Muscle layer of colon (tissue), 2 donors: ENCODE data around the gene PCDH15.

ENCODE experiments used
- H3K27ac ChIP-seq: one replicate; pipeline ENCODE4 v1.7.0; 2013; ENCODE audit warnings: low read depth, mild to moderate bottlenecking, low read length, moderate library complexity
- H3K27me3 ChIP-seq, 2 donors: one replicate each; pipeline ENCODE4 v1.7.0; 2013; ENCODE audit warnings: low read length in 2 of 2, mild to moderate bottlenecking in 2 of 2; ENCODE audit not compliant: insufficient read depth in 2 of 2, control insufficient read depth in 1 of 2
- H3K36me3 ChIP-seq: one replicate; pipeline ENCODE4 v1.7.0; 2013; ENCODE audit warnings: mild to moderate bottlenecking, low read length; ENCODE audit not compliant: insufficient read depth
- H3K4me1 ChIP-seq: one replicate; pipeline ENCODE4 v1.7.0; 2013; ENCODE audit warnings: mild to moderate bottlenecking, low read length; ENCODE audit not compliant: insufficient read depth
- H3K4me3 ChIP-seq, 2 donors: one replicate each; pipeline ENCODE4 v1.7.0; 2013; ENCODE audit warnings: low read length in 2 of 2, low read depth in 1 of 2, mild to moderate bottlenecking in 1 of 2, moderate library complexity in 1 of 2
- H3K9ac ChIP-seq: one replicate; pipeline ENCODE4 v1.7.0; 2013; ENCODE audit warnings: low read length
- H3K9me3 ChIP-seq: one replicate; pipeline ENCODE4 v1.7.0; 2013; ENCODE audit warnings: mild to moderate bottlenecking, low read length
- donor health status: abdominal sarcoma.
- donor health status: Adenocarcinoma of cecum.

Gene PCDH15

DNA sequence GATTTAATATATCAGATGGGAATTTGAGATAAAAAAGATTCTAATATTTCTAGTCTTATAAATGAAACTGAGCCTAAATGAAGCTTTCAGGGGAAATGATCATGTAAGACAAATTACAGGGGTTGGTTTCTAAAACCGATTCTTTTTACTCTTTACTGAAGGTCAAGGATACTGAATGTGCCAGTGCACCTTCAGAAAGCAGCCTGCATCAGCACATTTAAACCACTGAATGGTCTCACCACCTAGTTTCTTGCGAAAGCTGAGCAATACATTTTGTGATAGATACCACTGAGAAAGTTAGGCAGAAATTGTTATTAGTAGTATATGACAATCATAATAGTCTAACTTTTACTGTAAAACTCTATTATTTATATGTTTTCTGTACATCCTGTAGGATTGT, 180.7 kb downstream of the PCDH15 start:
- no peak overlapping the region for H3K9ac ChIP-seq
- H3K27me3 ChIP-seq: no peaks in the 10 kb centered on the region
- no peaks in the 10 kb centered on the region for H3K36me3 ChIP-seq
- no peaks in the 10 kb centered on the region for H3K9me3 ChIP-seq
- H3K4me3 ChIP-seq: no peak overlapping the region
- H3K27ac ChIP-seq: no peak overlapping the region
- no peaks in the 10 kb centered on the region for H3K4me1 ChIP-seq

DNA sequence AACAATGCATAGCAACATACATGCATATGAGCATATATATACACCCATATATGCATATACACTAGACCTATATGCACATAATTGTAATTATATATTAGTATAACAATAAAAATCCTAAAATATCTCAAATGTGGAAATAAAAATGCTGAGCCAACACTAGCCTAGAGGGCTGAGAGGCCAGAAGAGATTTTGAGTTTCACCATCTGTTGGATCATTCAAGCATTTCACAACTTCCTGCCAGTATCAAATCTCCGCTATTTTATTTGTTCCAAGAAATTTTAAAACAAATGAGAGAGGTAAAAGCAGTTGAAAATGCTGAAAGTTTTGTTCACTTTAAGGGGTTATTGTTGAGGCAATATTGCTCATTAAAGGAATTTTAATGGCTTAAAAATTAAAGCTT, 187.0 kb downstream of the PCDH15 start:
- Histone ChIP-seq H3K27ac (no peak overlapping the region), H3K27me3 (no peaks in the 10 kb centered on the region), H3K9me3 (no peaks in the 10 kb centered on the region)

DNA sequence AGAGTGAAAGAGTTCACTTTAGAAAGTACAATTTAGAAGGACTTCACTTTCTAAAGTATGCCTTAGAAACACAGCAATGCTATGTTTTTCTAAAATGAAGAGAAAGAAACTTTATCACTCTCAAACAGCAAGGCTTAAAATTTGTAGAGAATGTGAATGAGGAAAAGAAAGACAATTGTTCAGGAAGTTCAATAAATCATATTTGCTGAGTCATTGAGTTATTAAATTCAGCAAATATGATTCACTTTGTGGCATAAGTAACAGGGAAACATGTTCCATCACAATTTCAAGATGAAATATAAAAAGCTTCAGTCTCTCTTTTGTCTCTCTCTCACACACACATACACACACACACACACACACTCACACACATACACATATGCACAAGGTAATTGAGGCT, 187.9 kb downstream of the PCDH15 start:
- H3K4me1 ChIP-seq: no peaks in the 10 kb centered on the region
- H3K4me3 ChIP-seq: no peak overlapping the region
- H3K9me3 ChIP-seq: no peaks in the 10 kb centered on the region
- no peaks in the 10 kb centered on the region for H3K36me3 ChIP-seq
- H3K9ac ChIP-seq: no peak overlapping the region
- H3K27me3 ChIP-seq: no peaks in the 10 kb centered on the region
- H3K27ac ChIP-seq: no peak overlapping the region

More for the DNA sequence above, 187.0 kb downstream of the PCDH15 start:
- H3K36me3 ChIP-seq: no peaks in the 10 kb centered on the region
- H3K4me1 ChIP-seq: no peaks in the 10 kb centered on the region
- no peak overlapping the region for H3K4me3 ChIP-seq
- H3K9ac ChIP-seq: no peak overlapping the region

DNA sequence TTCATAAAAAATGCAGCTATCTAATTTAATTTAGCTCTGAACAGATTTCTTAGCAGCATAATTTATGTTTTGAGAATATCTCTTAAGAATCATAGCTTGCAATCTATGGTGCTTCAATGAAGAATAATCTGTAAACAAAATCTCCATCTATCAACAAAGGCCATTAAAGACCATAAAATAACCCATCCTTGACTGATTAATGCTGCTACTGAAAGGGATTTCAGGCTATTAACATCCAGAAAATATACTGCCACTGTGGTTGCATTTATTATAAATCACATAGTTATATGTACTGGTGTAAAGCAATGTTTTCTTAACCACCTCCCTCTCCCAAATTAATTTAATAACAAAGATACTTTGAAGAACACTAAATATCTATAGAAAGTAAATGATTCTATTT, 191.6 kb downstream of the PCDH15 start:
- H3K9me3 ChIP-seq: no peaks in the 10 kb centered on the region
- no peak overlapping the region for H3K9ac ChIP-seq
- no peak overlapping the region for H3K27ac ChIP-seq
- no peaks in the 10 kb centered on the region for H3K36me3 ChIP-seq
- no peak overlapping the region for H3K4me3 ChIP-seq
- H3K27me3 ChIP-seq: no peaks in the 10 kb centered on the region
- no peaks in the 10 kb centered on the region for H3K4me1 ChIP-seq

DNA sequence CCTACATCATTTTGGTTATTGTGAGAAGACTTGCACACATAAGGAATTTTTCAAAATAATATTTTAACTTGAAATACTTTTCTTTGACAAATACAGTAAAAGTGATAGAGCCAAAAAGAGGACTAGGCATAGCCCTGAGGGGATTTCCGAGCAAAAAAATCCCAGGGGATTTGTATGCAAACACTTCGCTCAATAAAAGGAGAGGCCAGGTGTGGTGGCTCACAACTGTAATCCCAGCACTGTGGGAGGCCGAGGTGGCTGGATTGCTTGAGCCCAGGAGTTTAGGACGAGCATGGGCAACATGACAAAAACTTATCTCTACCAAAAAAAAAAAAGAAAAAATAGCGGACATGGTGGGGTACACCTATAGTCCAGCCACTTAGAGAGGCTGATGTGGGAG, 193.0 kb downstream of the PCDH15 start:
- Histone ChIP-seq H3K9me3 (no peaks in the 10 kb centered on the region), H3K36me3 (no peaks in the 10 kb centered on the region), H3K27ac (no peak overlapping the region), H3K4me1 (no peaks in the 10 kb centered on the region), H3K4me3 (no peak overlapping the region), H3K27me3 (no peaks in the 10 kb centered on the region), H3K9ac (no peak overlapping the region)

DNA sequence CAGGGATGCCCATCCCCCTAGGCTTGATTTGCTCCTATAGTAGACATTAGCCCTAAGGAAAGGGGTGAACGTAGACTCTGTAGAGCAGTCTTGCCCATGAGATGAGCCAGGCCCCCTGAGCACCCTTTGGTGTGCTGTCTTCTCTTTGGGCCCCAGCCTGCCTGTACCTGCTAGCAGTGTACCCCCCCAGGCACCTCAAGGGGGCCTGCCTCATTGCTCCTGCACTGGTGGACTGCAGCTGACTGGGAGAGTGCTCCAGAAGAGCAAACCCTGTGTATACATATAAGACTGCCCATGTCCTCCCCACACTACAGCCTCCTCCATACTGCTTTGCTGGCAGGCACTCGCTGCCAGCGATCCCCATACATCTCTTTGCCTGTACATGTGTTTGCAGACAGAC, 206.7 kb downstream of the PCDH15 start:
- Histone ChIP-seq H3K9ac (no peak overlapping the region), H3K36me3 (no peaks in the 10 kb centered on the region), H3K9me3 (no peaks in the 10 kb centered on the region), H3K27ac (no peak overlapping the region), H3K4me1 (no peaks in the 10 kb centered on the region), H3K27me3 (no peaks in the 10 kb centered on the region), H3K4me3 (no peak overlapping the region)

DNA sequence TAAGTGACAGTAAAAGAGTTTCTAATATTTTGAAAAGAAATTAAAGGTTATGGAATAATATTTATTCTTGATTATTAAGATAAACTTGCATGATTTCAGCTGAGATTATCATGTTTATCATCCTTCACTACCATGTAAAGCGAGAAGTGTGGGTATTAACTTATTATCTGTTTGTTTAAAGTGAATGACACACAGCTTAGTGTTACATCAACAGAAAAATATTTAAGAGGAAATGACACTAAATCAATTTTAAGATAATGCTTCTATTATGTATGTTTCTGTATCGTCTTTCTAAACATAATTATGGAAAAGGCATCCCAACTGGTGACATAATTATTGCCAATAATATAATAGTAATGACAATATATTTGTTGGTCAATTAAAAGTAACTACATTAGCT, 213.1 kb downstream of the PCDH15 start:
- Histone ChIP-seq H3K36me3 (no peaks in the 10 kb centered on the region), H3K9me3 (no peaks in the 10 kb centered on the region), H3K27me3 (no peaks in the 10 kb centered on the region), H3K4me3 (no peak overlapping the region), H3K4me1 (no peaks in the 10 kb centered on the region), H3K27ac (no peak overlapping the region), H3K9ac (no peak overlapping the region)

DNA sequence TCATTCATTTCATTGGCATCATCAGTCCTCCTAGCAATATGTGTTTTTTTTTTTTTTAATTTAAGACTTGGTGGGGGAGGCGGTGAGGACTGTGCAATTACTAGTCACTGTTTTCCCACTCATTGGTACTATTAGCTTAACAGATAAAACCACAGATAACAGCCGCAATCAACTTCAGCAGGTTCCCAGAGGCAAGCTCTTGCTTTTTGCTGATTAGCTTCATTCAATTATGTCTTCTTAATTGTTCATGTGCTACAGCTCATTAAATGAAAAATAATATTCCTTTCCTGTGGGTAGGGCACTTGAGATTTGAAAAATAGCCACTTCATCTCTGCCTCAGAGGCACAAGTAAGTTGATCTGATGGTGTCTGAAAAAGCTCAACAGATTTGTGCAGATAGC, 215.5 kb downstream of the PCDH15 start:
- no peaks in the 10 kb centered on the region for H3K4me1 ChIP-seq
- H3K27ac ChIP-seq: no peak overlapping the region
- no peaks in the 10 kb centered on the region for H3K27me3 ChIP-seq
- H3K4me3 ChIP-seq: no peak overlapping the region
- no peak overlapping the region for H3K9ac ChIP-seq
- no peaks in the 10 kb centered on the region for H3K36me3 ChIP-seq
- no peaks in the 10 kb centered on the region for H3K9me3 ChIP-seq

DNA sequence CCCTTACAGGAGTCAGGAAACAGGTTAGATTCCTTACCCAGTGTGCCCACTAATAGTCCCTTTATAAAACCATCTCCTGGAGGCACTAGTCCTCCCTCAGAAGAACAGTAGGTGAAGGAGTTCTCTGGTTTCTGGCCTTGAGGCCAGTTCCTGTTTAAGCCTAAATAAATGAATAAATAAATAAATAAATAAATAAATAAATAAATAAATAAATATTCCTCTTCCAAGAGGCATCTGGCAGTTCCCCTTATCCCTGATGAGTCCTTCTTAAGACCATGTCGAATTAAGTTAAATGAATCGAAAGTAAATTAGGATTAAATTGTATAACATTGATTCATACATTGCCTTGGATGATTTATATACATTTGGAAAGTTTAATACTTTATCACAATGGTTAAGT, 223.3 kb downstream of the PCDH15 start:
- Histone ChIP-seq H3K27me3 (no peaks in the 10 kb centered on the region), H3K9ac (no peak overlapping the region), H3K27ac (no peak overlapping the region), H3K9me3 (no peaks in the 10 kb centered on the region), H3K4me1 (no peaks in the 10 kb centered on the region), H3K36me3 (no peaks in the 10 kb centered on the region), H3K4me3 (no peak overlapping the region)

DNA sequence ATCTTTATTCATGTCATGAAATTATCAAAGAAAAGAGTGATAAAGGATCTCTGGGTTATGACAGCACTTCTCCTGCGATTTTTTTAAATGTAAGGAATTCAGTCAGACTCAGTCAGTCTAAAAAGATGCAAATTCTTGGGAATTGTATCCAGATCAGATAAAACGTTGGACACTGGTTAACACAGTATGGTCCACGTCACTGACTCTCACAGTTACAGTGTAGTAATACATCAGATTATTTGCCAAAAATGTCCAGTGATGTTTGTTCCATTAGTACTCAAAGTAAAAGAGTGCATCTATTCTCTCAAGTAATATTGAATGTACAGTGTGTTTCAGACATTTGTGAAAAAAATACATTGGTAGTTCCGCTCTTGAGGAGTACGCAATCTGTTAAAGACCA, 224.5 kb downstream of the PCDH15 start:
- Histone ChIP-seq H3K27ac (no peak overlapping the region), H3K36me3 (no peaks in the 10 kb centered on the region), H3K4me1 (no peaks in the 10 kb centered on the region), H3K9me3 (no peaks in the 10 kb centered on the region), H3K4me3 (no peak overlapping the region), H3K9ac (no peak overlapping the region), H3K27me3 (no peaks in the 10 kb centered on the region)

DNA sequence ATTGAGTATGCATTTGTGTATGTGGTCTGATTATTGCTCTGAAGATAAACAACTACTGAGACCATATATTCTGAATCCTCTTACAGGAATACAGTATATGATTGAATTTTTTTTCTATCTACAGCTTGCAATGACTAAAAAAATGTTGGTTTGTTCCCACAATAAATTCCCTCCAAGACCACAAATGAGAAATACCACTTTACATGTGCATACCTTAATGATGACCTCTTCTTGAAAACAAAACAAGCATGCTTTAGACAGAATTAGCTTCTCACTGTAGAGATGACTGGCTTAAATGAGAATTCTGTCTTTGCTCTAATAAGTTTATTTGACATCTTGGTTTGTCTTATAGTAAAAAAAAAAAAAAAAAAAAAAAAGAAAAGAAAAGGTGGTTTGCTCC, 241.5 kb downstream of the PCDH15 start:
- H3K9ac ChIP-seq: no peak overlapping the region
- H3K36me3 ChIP-seq: no peaks in the 10 kb centered on the region
- H3K27ac ChIP-seq: no peak overlapping the region
- H3K9me3 ChIP-seq: no peaks in the 10 kb centered on the region
- no peaks in the 10 kb centered on the region for H3K4me1 ChIP-seq
- no peak overlapping the region for H3K4me3 ChIP-seq
- H3K27me3 ChIP-seq: no peaks in the 10 kb centered on the region

DNA sequence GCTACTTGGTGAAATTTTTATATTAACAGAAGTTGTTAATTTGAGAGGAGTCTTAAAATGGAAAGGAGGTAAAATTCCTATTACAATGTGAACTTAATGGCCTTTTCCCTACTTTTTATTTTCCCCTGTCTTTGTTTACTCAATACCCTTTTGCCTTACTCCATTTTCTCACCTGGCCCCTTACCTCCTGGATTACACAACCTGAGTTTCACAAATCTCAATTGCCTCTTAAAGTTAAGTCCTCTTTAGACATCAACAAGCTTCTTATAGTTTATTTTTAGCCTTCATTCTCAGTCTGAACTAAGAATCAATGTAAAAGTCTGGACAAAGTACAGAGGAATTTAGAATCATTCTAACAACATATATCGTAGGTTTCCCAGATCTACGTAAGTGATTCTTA, 247.0 kb downstream of the PCDH15 start:
- H3K4me1 ChIP-seq: no peaks in the 10 kb centered on the region
- no peak overlapping the region for H3K9ac ChIP-seq
- no peaks in the 10 kb centered on the region for H3K27me3 ChIP-seq
- no peaks in the 10 kb centered on the region for H3K9me3 ChIP-seq
- H3K27ac ChIP-seq: no peak overlapping the region
- H3K4me3 ChIP-seq: no peak overlapping the region
- H3K36me3 ChIP-seq: no peaks in the 10 kb centered on the region
